Measurements from ENCODE around the gene SMARCD3.

Gene SMARCD3

GRCh38 chr7:151206914-151207313 lies 41.6 kb downstream of the SMARCD3 start:
- DNase-seq = no peak

- DNase-seq = no peak
Measured at GRCh38 chr7:151205730-151206129, 42.8 kb downstream of the SMARCD3 start.

- no peak for DNase-seq
Measured at GRCh38 chr7:151204383-151205032, 44.0 kb downstream of the SMARCD3 start.

- DNase-seq = no peak
Measured at GRCh38 chr7:151202836-151203235, 45.7 kb downstream of the SMARCD3 start.

GRCh38 chr7:151201751-151202150 lies 46.7 kb downstream of the SMARCD3 start:
- DNase-seq = no peak

GRCh38 chr7:151201344-151201743 lies 47.1 kb downstream of the SMARCD3 start:
- DNase-seq = no peak

GRCh38 chr7:151198945-151199848 lies 49.3 kb downstream of the SMARCD3 start:
- no peak for DNase-seq

- DNase-seq = no peak
Measured at GRCh38 chr7:151197932-151198331, 50.6 kb downstream of the SMARCD3 start.

GRCh38 chr7:151195616-151196450 lies 52.7 kb downstream of the SMARCD3 start:
- DNase-seq = no peak

GRCh38 chr7:151194188-151194587 lies 54.3 kb downstream of the SMARCD3 start:
- no peak for DNase-seq

GRCh38 chr7:151193203-151193978 lies 55.1 kb downstream of the SMARCD3 start:
- no peak for DNase-seq

- DNase-seq = no peak
Measured at GRCh38 chr7:151192002-151192539, 56.4 kb downstream of the SMARCD3 start.

- no peak for DNase-seq
Measured at GRCh38 chr7:151191544-151191943, 57.0 kb downstream of the SMARCD3 start.

GRCh38 chr7:151189038-151189437 lies 59.5 kb downstream of the SMARCD3 start:
- no peak for DNase-seq
